Keratinocyte (primary cell): ENCODE measurements around the gene ANKS1A. TPM values are rescaled to one million over a fixed set of nuclear protein-coding genes. Genes with fewer than 3 reads are reported as not detected.
"Not testable (repeated sequence)": the region's sequence is repeated elsewhere in the genome, so short reads cannot be mapped to it uniquely, and the experiment has no call there.

Experiments used
- DNase-seq: peaks from one replicate; pipeline ENCODE4 v3.0.0-alpha.2; 2011; ENCODE audit warnings: low read depth, missing footprints, low spot score
- FAIRE-seq: peaks from 2 replicates; lab custom pipeline; 2011; peaks lifted over from hg19 to GRCh38; lab: Jason Lieb, UNC
- H2AFZ ChIP-seq: 2 replicates; pipeline ENCODE4 v1.6.0; 2012; ENCODE audit warnings: low read length, control low read depth, inconsistent platforms; ENCODE audit not compliant: control insufficient read depth
- H3K27ac ChIP-seq: 2 replicates; pipeline ENCODE4 v1.5.1; 2011; ENCODE audit warnings: low read length; ENCODE audit not compliant: control insufficient read depth, insufficient read depth
- H3K27me3 ChIP-seq: 3 replicates; pipeline ENCODE4 v1.6.0; 2011; ENCODE audit warnings: low read length; ENCODE audit not compliant: control insufficient read depth, insufficient read depth; ENCODE audit errors: extremely low read depth
- H3K36me3 ChIP-seq, 2 experiments: 2 replicates in 1 of 2; 3 replicates in 1 of 2; pipeline ENCODE4 v1.5.1; 2011; ENCODE audit warnings: low read length in 2 of 2, mild to moderate bottlenecking in 1 of 2; ENCODE audit not compliant: control insufficient read depth in 2 of 2, insufficient read depth in 2 of 2; ENCODE audit errors: extremely low read depth in 1 of 2
- H3K4me1 ChIP-seq: 3 replicates; pipeline ENCODE4 v1.5.1; 2011; ENCODE audit warnings: low read length; ENCODE audit not compliant: control insufficient read depth, insufficient read depth; ENCODE audit errors: extremely low read depth
- H3K4me2 ChIP-seq: 3 replicates; pipeline ENCODE4 v1.6.0; 2011; ENCODE audit warnings: low read depth, low read length; ENCODE audit not compliant: control insufficient read depth, insufficient read depth; ENCODE audit errors: extremely low read depth
- H3K4me3 ChIP-seq, 3 experiments: fragments of 200-600 bp in 1 of 3; sonication (generic) in 1 of 3; 2 replicates in 2 of 3; 3 replicates in 1 of 3; pipeline ENCODE4 v1.5.1; 2011 to 2016; ENCODE audit warnings: low read length in 3 of 3, mild to moderate bottlenecking in 3 of 3, control low read depth in 2 of 3, inconsistent platforms in 1 of 3, low read depth in 1 of 3, mixed read lengths in 1 of 3, mixed run types in 1 of 3, moderate library complexity in 1 of 3; ENCODE audit not compliant: control insufficient read depth in 2 of 3, insufficient read depth in 2 of 3; ENCODE audit errors: extremely low read depth in 1 of 3
- H3K79me2 ChIP-seq: 2 replicates; pipeline ENCODE4 v1.6.0; 2012; ENCODE audit warnings: low read length; ENCODE audit not compliant: control insufficient read depth, insufficient read depth
- H3K9ac ChIP-seq: 3 replicates; pipeline ENCODE4 v1.6.0; 2011; ENCODE audit warnings: low read length; ENCODE audit not compliant: control insufficient read depth, insufficient read depth; ENCODE audit errors: extremely low read depth
- H3K9me1 ChIP-seq: 3 replicates; pipeline ENCODE4 v1.6.0; 2011; ENCODE audit warnings: low read length; ENCODE audit not compliant: control insufficient read depth, insufficient read depth; ENCODE audit errors: extremely low read depth
- H3K9me3 ChIP-seq: 2 replicates; pipeline ENCODE4 v1.5.1; 2012; ENCODE audit warnings: low read depth, low read length; ENCODE audit not compliant: control insufficient read depth
- H4K20me1 ChIP-seq: 3 replicates; pipeline ENCODE4 v1.6.0; 2011; ENCODE audit warnings: low read length; ENCODE audit not compliant: control insufficient read depth, insufficient read depth; ENCODE audit errors: extremely low read depth
- CTCF ChIP-seq, 3 experiments: IDR thresholded peaks in 1 of 3; conservative IDR thresholded peaks in 1 of 3; optimal IDR thresholded peaks in 1 of 3; 2 replicates in 2 of 3; 3 replicates in 1 of 3; pipeline versions ENCODE3 to v1.5.1; 2011; ENCODE audit warnings: low read length in 3 of 3, mild to moderate bottlenecking in 3 of 3, moderate library complexity in 2 of 3, control low read depth in 1 of 3, inconsistent platforms in 1 of 3; ENCODE audit not compliant: insufficient read depth in 2 of 3; ENCODE audit errors: extremely low read depth in 1 of 3
- EZH2 ChIP-seq: IDR thresholded peaks from one replicate; pipeline ENCODE4 v1.6.1; 2012; ENCODE audit warnings: inconsistent platforms, mild to moderate bottlenecking, low read length, moderate library complexity
- dilution Hi-C: fragments of 300-500 bp; cut with MboI; formaldehyde crosslinking; loops from one replicate; pipeline ENCODE4 v1.7.0; 2020; ENCODE audit warnings: low sequenced_read_pairs; ENCODE audit not compliant: extremely low pct_ligation_motif_present
- polyA plus RNA-seq, 5 experiments: library from polyadenylated mRNA; depleted of rRNA in 3 of 5; stranded (reverse) in 3 of 5; stranded (forward) in 1 of 5; unstranded in 1 of 5; fragments of >200 nt; gene quantifications; 1 replicate in 1 of 5; 2 replicates in 3 of 5; 3 replicates in 1 of 5; pipeline versions ENCODE4 v1.2.1 to v1.2.3, GENCODE V29; 2011 to 2012; ENCODE audit warnings: missing spikeins in 2 of 5, low read depth in 1 of 5, low replicate concordance in 1 of 5

The ANKS1A gene
- polyA plus RNA-seq, 1 donor (not counting 4 experiments of a cell fraction or from before 2014, with no cell fraction given) = 8.6 TPM

GRCh38 chr6:34877259-34877658 is 11.8 kb upstream of the ANKS1A start:
- TF ChIP-seq CTCF (optimal IDR thresholded peaks at IDR 0.05 in 1 of 3, IDR thresholded peaks at IDR 0.05 in 1 of 3, conservative IDR thresholded peaks at IDR 0.05 in 1 of 3; ENCODE audit: extremely low read depth in 1 of 3, insufficient read depth in 2 of 3, low read length in 3 of 3) (no peak), EZH2 (no peak)
- Histone ChIP-seq H2AFZ (no peak overlapping the region), H3K9me1 (no peaks in the 10 kb centered on the region), H4K20me1 (no peaks in the 10 kb centered on the region), H3K9me3 (no peaks in the 10 kb centered on the region), H3K4me1 (no peaks in the 10 kb centered on the region), H3K9ac (no peak overlapping the region), H3K27me3 (no peaks in the 10 kb centered on the region), H3K36me3 (peaks cover 8 to 20% of the 10 kb centered on the region in 2 experiments), H3K27ac (no peak overlapping the region), H3K4me3 (no peak overlapping the region), H3K4me2 (no peak overlapping the region), H3K79me2 (no peaks in the 10 kb centered on the region)
- FAIRE-seq (no peak), DNase-seq (no peak)
- dilution Hi-C loops = loop anchor here (10.0 kb wide), 1 partner anchor 102 kb away; no protein-coding TSS in a partner anchor

DNA sequence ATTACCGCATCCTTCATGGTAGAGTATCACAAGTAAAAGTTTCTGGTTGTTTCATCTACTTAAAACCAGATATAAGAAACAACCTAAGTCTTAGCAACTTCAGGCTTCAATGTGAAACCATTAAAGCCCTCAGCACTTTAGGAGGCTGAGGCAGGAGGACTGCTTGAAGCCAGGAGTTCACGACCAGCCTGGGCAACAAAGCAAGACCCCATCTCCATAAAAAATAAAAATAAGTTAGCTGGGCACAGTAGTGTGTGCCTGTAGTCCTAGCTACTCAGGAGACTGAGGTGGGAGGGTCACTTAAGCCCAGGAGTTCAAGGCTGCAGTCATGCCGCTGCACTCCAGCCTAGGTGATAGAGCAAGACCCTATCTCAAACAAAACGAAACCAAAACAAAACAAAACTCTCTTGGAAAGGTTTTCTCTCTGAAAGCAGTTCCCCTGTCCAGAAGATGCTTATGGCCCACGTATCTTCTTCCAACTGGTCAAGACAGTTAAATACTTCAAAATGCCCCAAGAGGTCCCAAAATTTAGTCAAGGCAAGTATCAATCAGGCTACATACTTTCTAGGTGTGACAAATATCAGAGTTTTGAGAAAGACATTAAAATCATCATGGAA is 11.1 kb upstream of the ANKS1A start:
- H3K36me3 ChIP-seq = peaks cover 8 to 13% of the 10 kb centered on the region in 2 experiments
- H4K20me1 ChIP-seq = no peaks in the 10 kb centered on the region
- H3K4me1 ChIP-seq = no peaks in the 10 kb centered on the region
- no peak overlapping the region for H2AFZ ChIP-seq
- no peak overlapping the region for H3K9ac ChIP-seq
- TF ChIP-seq CTCF (optimal IDR thresholded peaks at IDR 0.05 in 1 of 3, IDR thresholded peaks at IDR 0.05 in 1 of 3, conservative IDR thresholded peaks at IDR 0.05 in 1 of 3; ENCODE audit: extremely low read depth in 1 of 3, insufficient read depth in 2 of 3, low read length in 3 of 3) (no peak), EZH2 (no peak)
- no peak for DNase-seq
- H3K27ac ChIP-seq = no peak overlapping the region
- no peak for FAIRE-seq
- dilution Hi-C loops = loop anchor here (10.0 kb wide), 1 partner anchor 103 kb away; no protein-coding TSS in a partner anchor
- H3K4me3 ChIP-seq = no peak overlapping the region
- H3K9me3 ChIP-seq = no peaks in the 10 kb centered on the region
- no peak overlapping the region for H3K4me2 ChIP-seq
- H3K27me3 ChIP-seq = no peaks in the 10 kb centered on the region
- peaks cover 2% of the 10 kb centered on the region for H3K79me2 ChIP-seq
- no peaks in the 10 kb centered on the region for H3K9me1 ChIP-seq

GRCh38 chr6:34884073-34884472 is 5.0 kb upstream of the ANKS1A start:
- dilution Hi-C loops, H4K20me1 ChIP-seq, H3K27me3 ChIP-seq, DNase-seq, H3K9me1 ChIP-seq, H3K9ac ChIP-seq, H3K9me3 ChIP-seq, H3K4me3 ChIP-seq, FAIRE-seq, H3K36me3 ChIP-seq, H2AFZ ChIP-seq, H3K27ac ChIP-seq, H3K4me1 ChIP-seq, H3K4me2 ChIP-seq: not testable (repeated sequence)
- peaks cover 40% of the 10 kb centered on the region for H3K79me2 ChIP-seq
